Esophagus squamous epithelium (tissue), 4 donors: ENCODE results near the gene CDC42SE1.

Experiments
- POLR2A ChIP-seq, 4 donors: fragments of 450-650 bp; IDR thresholded peaks; one replicate each; pipeline ENCODE4 v1.6.1; 2017; ENCODE audit warnings: antibody characterized with exemption in 4 of 4, mild to moderate bottlenecking in 4 of 4, moderate library complexity in 3 of 4
- TF ChIP-seq, protein P1 (sequence below), 6 experiments: fragments of 450-650 bp in 4 of 6; fragments of 200-600 bp in 2 of 6; sonication (generic) in 2 of 6; IDR thresholded peaks; one replicate each; pipeline ENCODE4 v1.5.1; 2016 to 2019; ENCODE audit warnings: antibody characterized with exemption in 6 of 6, mild to moderate bottlenecking in 4 of 6, moderate library complexity in 4 of 6

DNA sequence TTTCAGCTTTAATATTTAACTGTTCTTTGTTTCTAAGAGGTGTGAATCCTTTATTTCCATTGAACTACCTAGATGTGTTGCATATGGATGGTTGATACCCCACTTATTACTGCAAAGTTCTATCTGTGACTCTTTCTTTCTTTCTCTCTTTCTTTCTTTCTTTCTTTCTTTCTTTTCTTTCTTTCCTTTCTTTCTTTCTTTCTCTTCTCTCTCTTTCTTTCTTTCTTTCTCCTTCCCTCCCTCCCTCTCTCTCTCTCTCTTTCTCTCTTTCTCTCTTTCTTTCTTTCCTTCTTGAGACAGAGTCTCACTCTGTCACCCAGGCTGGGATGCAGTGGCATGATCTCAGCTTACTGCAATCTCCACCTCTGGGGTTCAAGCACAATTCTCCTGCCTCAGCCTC is 45.2 kb upstream of the CDC42SE1 start:
- TF ChIP-seq, protein P1, sequence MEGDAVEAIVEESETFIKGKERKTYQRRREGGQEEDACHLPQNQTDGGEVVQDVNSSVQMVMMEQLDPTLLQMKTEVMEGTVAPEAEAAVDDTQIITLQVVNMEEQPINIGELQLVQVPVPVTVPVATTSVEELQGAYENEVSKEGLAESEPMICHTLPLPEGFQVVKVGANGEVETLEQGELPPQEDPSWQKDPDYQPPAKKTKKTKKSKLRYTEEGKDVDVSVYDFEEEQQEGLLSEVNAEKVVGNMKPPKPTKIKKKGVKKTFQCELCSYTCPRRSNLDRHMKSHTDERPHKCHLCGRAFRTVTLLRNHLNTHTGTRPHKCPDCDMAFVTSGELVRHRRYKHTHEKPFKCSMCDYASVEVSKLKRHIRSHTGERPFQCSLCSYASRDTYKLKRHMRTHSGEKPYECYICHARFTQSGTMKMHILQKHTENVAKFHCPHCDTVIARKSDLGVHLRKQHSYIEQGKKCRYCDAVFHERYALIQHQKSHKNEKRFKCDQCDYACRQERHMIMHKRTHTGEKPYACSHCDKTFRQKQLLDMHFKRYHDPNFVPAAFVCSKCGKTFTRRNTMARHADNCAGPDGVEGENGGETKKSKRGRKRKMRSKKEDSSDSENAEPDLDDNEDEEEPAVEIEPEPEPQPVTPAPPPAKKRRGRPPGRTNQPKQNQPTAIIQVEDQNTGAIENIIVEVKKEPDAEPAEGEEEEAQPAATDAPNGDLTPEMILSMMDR (IDR thresholded peaks at IDR 0.05) = no peak
- no peak for TF ChIP-seq POLR2A (IDR thresholded peaks at IDR 0.05)
